ENCODE measurements around the gene TMEM74B.

GRCh38 chr20:1178103-1178502, 6.7 kb downstream of the TMEM74B start:
- no peak for TF ChIP-seq CTCF (conservative IDR thresholded peaks at IDR 0.05; ENCODE audit: low read length)
- no peak for TF ChIP-seq EZH2phosphoT487 (IDR thresholded peaks at IDR 0.05; ENCODE audit: borderline replicate concordance, low read depth, low read length)

All from OCI-LY7 (cell line).